Epidermal melanocyte (primary cell): Measurements from ENCODE around the gene VWF.
"Not testable (repeated sequence)": the region's sequence is repeated elsewhere in the genome, so short reads cannot be mapped to it uniquely, and the experiment has no call there.

ENCODE experiments used
- DNase-seq: peaks from one replicate; pipeline ENCODE4 v3.0.0; 2011; ENCODE audit warnings: low spot score; ENCODE audit not compliant: insufficient read length

The VWF gene

DNA sequence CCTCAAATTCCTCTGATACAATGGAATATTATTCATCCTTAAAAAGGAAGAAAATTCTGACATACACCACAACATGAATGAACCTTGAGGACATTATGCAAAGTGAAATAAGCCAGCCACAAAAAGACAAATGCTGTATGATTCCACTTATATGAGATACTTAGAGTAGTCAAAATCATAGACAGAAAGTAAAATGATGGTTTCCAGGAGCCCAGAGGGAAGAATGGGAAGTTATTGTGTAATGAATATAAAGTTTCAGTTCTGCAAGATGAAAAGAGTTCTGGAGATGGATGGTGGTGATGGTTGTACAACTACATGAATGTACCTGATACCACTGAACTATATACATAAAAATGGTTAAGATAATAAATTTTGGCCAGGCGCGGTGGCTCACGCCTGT is 18.3 kb downstream of the VWF start:
- no peak for DNase-seq

- DNase-seq: no peak
Observed at GRCh38 chr12:6104842-6105241, 19.6 kb downstream of the VWF start.

DNA sequence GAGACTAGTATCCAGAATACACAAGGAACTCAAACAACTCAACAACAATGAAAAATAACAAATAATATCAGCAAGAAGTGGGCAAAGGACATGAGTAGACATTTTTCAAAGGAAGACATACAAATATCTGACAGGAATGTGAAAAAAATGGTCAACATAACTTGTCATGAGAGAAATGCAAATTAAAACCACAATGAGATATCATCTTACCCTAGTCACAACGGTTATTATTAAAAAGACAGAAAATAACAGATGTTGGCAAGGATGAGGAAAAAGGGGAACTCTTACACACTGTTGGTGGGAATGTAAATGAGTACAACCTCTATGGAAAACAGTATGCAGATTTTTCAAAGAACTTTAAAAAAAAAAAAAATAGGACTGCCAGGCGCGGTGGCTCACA is 20.4 kb downstream of the VWF start:
- DNase-seq: no peak

- not testable (repeated sequence) for DNase-seq
Observed at GRCh38 chr12:6102021-6102420, 22.4 kb downstream of the VWF start.

DNA sequence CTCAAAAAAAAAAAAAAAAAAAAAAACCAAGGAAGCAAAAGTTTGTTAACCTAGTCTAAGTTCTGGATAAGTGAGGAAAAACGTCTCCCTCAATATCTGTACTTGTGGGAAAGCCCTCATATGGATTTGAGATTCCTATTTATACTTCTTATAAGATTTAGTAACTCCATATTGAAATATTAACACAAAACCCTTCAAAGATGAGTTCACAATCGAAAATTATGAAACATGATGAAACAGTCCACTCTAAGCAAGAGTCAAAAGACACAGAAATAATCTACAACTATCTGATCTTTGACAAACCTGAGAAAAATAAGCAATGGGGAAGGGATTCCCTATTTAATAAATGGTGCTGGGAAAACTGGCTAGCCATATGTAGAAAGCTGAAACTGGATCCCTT is 25.2 kb downstream of the VWF start:
- DNase-seq: no peak

DNA sequence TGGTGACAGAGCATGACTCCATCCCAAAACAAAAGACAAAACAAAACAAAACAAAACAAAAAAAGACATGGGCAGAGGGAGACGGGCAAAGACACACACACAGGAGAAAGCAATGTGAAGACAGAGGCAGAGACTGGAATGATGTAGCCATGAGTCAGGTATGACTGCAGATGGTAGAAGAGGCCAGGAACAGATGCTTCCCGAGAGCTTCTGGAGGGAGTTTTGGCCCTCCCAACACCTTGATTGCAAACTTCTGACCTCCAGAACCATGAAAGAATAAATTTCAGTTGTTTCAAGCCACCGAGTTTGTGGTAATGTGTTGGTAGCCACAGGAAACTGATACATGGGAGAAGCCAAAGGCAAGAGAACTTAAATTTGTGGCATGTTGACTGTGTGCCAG is 27.1 kb downstream of the VWF start:
- DNase-seq: no peak

DNA sequence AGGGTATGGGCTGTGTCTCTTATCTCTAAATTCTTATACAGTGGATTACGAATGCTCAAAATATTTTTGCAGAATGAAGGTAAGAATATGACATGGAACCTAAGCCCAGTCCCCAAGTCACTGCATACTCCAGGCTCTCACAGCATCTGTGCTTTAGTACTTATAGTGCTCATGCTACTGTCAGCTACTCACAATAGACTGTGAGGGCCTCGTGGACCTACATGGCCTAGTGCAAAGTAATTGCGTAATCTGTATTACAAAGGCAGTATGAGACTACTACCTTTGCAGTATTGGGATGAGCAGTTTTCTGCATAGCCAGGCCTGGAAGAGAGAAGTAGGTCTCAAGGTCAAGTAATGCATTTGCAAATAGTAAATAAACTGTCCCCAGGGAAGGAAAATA is 27.9 kb downstream of the VWF start:
- no peak for DNase-seq

- DNase-seq: no peak
Observed at GRCh38 chr12:6095269-6095668, 29.2 kb downstream of the VWF start.

- DNase-seq: no peak
Observed at GRCh38 chr12:6093764-6094163, 30.7 kb downstream of the VWF start.

- DNase-seq: peak; percentile 53
Observed at GRCh38 chr12:6092784-6093722, 31.4 kb downstream of the VWF start.

DNA sequence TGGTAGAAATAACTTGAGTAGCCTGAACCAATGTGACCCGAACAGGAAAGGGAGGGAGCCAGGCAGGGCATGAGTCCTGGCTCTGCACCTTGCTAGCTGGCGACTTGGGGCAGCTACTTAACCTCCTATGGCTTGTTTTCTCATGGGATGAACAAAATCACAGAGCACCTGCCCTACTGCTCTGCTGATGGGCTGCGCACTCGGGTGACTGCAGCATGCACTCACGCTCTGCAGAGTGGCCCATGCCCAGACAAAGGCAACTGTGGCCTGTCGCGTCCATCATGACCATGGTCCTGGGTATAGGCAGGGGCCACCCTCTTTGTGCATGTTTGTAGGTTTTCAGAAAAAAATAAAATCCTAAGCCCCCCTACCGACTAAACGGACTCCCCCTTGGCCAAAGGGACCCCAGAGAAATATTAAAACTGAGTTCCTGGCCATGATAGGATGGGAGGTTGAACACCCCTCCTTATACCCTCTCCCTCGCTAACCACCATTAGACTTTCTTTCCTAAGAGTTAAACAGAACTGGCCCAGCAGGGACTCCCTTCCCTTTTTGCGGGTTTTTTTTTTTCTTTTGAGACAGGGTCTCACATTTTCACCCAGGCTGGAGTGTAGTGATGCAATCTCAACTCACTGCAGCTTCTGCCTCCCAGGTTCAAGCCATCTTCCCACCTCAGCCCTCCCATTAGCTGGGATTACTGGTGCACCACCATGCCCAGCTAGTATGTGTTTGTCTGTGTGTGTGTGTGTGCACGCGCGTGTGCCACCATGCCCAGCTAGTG is 32.5 kb downstream of the VWF start:
- DNase-seq: no peak

GRCh38 chr12:6090803-6091202 is 33.7 kb downstream of the VWF start:
- DNase-seq: no peak

- no peak for DNase-seq
Observed at GRCh38 chr12:6088921-6089747, 35.3 kb downstream of the VWF start.

- no peak for DNase-seq
Observed at GRCh38 chr12:6086316-6086715, 38.2 kb downstream of the VWF start.

- DNase-seq: no peak
Observed at GRCh38 chr12:6085841-6086240, 38.6 kb downstream of the VWF start.

- DNase-seq: no peak
Observed at GRCh38 chr12:6084969-6085450, 39.5 kb downstream of the VWF start.

DNA sequence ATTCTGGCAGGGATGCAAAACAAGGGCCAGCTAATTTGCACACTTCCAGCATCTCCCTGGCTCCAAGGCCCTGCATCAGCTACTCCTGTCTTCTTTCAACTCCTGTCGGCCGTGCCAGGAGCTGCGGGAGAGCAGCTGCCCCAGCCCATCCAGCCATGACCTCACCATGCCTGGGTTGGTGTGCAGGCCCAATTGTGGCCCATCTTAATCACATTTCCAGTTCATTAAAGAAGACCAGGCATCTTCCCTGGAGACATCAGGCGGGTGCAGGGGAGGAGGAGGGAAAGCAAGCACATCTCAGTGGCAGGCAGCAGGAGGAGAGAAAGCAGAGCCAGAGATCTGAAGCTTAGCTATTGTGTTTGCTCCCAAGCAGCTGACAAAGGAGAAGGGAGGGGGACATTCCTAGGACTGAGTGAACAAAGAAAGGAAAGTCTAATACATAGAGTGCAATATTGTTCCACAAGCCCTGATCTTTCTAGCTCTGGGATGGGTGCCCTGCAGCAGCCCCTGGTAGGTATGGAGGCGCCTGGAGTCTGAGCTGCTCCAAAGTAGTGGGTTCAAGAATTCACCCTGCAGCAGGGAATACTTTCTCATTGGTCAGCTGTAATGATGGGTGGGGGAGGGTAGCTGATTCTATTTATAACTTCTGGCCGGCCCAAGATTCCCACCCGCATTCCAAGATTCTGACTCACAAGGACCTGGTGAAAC is 40.1 kb downstream of the VWF start:
- DNase-seq: peak; percentile 52

- no peak for DNase-seq
Observed at GRCh38 chr12:6083601-6084000, 40.9 kb downstream of the VWF start.

DNA sequence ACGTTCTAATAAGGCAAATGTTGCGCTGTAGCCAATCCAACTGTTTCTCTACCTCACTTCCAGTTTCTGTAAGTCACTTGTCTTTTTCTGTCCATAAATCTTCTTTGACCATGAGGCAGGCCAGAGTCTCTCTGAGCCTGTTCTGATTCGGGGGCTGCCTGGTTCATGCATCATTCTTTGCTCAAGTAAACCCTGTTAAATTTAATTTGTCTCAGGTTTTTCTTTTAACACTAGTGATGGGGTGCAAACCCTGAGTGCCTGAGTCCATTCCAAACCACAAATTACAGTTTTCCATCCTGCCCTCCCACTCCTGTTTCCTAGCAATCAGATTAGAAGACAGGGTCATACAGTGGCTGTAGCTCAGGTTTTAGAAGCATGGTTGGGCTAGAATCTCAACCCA is 41.9 kb downstream of the VWF start:
- DNase-seq: no peak

- DNase-seq: no peak
Observed at GRCh38 chr12:6080149-6081045, 44.1 kb downstream of the VWF start.
